Tibial nerve (tissue), 4 donors: ENCODE measurements around the gene RYR1. TPM values are rescaled to one million over a fixed set of nuclear protein-coding genes. Genes with fewer than 3 reads are reported as not detected.
"Not testable (repeated sequence)": the region's sequence is repeated elsewhere in the genome, so short reads cannot be mapped to it uniquely, and the experiment has no call there.

Experiments used
- DNase-seq, 2 donors: peaks; one replicate each; pipeline ENCODE4 v3.0.0-alpha.2; 2019; ENCODE audit warnings: low spot score in 2 of 2
- H3K27ac ChIP-seq, 4 donors: fragments of 200-600 bp; sonication (generic) in 3 of 4; one replicate each; pipeline ENCODE4 v1.5.1; 2017 to 2019; ENCODE audit warnings: mild to moderate bottlenecking in 1 of 4
- H3K27me3 ChIP-seq, 2 donors: fragments of 200-600 bp; sonication (generic) in 1 of 2; one replicate each; pipeline versions ENCODE4 v1.5.1 to v1.6.0; 2017 to 2019
- H3K36me3 ChIP-seq, 3 donors: fragments of 200-600 bp; sonication (generic); one replicate each; pipeline ENCODE4 v1.5.1; 2018 to 2019
- H3K4me1 ChIP-seq, 4 donors: fragments of 200-600 bp; sonication (generic) in 3 of 4; one replicate each; pipeline ENCODE4 v1.5.1; 2017 to 2019
- H3K4me3 ChIP-seq, 4 donors: fragments of 200-600 bp; sonication (generic) in 3 of 4; one replicate each; pipeline ENCODE4 v1.5.1; 2017 to 2019; ENCODE audit warnings: mild to moderate bottlenecking in 1 of 4, moderate library complexity in 1 of 4
- H3K9me3 ChIP-seq, 4 donors: fragments of 200-600 bp; sonication (generic) in 3 of 4; one replicate each; pipeline ENCODE4 v1.5.1; 2017 to 2019
- CTCF ChIP-seq, 5 experiments: fragments of 200-600 bp in 3 of 5; fragments of 450-650 bp in 2 of 5; sonication (generic) in 3 of 5; IDR thresholded peaks; one replicate each; pipeline ENCODE4 v1.5.1; 2016 to 2019; ENCODE audit warnings: antibody characterized with exemption in 5 of 5, mild to moderate bottlenecking in 3 of 5, moderate library complexity in 2 of 5
- EP300 ChIP-seq, 2 donors: sonication (generic); formaldehyde crosslinking; IDR thresholded peaks; one replicate each; pipeline ENCODE4 v1.6.1; 2017; ENCODE audit warnings: antibody characterized with exemption in 2 of 2, mild to moderate bottlenecking in 1 of 2
- POLR2A ChIP-seq, 2 donors: fragments of 450-650 bp; IDR thresholded peaks; one replicate each; pipeline ENCODE4 v1.6.1; 2017; ENCODE audit warnings: antibody characterized with exemption in 2 of 2, mild to moderate bottlenecking in 2 of 2, moderate library complexity in 2 of 2
- WGBS, 2 donors: methylation state at CpG; one replicate each; pipeline ENCODE4 v1.1.5; 2018; 5-methylcytosine and 5-hydroxymethylcytosine counted together
- total RNA-seq, 4 donors: library from RNA; depleted of rRNA; stranded (reverse); fragments of >200 nt; gene quantifications; one replicate each; pipeline ENCODE4 v1.1.0, GENCODE V29; 2016

The RYR1 gene
- total RNA-seq, 4 donors from 2014 or later: 5.7 to 18.1 (median 12.0) TPM

DNA sequence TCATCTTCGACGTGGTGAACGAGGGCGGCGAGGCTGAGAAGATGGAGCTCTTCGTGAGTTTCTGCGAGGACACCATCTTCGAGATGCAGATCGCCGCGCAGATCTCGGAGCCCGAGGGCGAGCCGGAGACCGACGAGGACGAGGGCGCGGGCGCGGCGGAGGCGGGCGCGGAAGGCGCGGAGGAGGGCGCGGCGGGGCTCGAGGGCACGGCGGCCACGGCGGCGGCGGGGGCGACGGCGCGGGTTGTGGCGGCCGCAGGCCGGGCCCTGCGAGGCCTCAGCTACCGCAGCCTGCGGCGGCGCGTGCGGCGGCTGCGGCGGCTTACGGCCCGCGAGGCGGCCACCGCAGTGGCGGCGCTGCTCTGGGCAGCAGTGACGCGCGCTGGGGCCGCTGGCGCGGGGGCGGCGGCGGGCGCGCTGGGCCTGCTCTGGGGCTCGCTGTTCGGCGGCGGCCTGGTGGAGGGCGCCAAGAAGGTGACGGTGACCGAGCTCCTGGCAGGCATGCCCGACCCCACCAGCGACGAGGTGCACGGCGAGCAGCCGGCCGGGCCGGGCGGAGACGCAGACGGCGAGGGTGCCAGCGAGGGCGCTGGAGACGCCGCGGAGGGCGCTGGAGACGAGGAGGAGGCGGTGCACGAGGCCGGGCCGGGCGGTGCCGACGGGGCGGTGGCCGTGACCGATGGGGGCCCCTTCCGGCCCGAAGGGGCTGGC, 131.6 kb downstream of the RYR1 start:
- peaks cover 0 to 10% of the 10 kb centered on the region in 2 donors for H3K27me3 ChIP-seq
- H3K9me3 ChIP-seq: no peaks in the 10 kb centered on the region
- peaks cover 0 to 39% (median 0%) of the 10 kb centered on the region in 3 donors for H3K36me3 ChIP-seq
- peak overlapping the region in 2 of 4 donors; percentile 36 to 40 for H3K4me3 ChIP-seq
- 19 to 21% methylated on average over 64 to 81 of the region's 111 CpGs for WGBS, 2 donors
- no peak overlapping the region for H3K27ac ChIP-seq
- TF ChIP-seq POLR2A (IDR thresholded peaks at IDR 0.05) (no peak), CTCF (IDR thresholded peaks at IDR 0.05) (no peak), EP300 (IDR thresholded peaks at IDR 0.05) (no peak)
- no peaks in the 10 kb centered on the region for H3K4me1 ChIP-seq
- no peak for DNase-seq

DNA sequence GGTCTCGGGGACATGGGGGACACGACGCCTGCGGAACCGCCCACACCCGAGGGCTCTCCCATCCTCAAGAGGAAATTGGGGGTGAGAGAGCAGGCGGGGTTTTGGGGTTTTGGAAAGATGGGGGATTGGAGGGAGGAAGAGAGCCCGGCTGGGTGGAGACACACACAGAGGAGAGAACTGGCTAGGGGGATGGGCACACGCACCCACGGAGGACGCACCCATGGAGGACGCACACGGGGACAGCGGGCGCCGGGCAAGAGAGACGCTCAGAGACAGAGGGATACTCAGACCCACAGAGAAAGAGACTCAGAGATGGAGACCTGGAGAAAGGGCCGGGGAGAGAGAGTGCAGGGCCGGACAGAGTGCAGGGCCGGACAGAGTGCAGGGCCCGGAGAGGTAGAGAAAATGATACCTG, 132.2 kb downstream of the RYR1 start:
- TF ChIP-seq EP300 (IDR thresholded peaks at IDR 0.05) (no peak), POLR2A (IDR thresholded peaks at IDR 0.05) (no peak), CTCF (IDR thresholded peaks at IDR 0.05) (no peak)
- Histone ChIP-seq H3K27ac (no peak overlapping the region), H3K4me3 (peak overlapping the region in 2 of 4 donors; percentile 36 to 40), H3K4me1 (no peaks in the 10 kb centered on the region), H3K9me3 (no peaks in the 10 kb centered on the region), H3K36me3 (peaks cover 0 to 39% (median 0%) of the 10 kb centered on the region in 3 donors), H3K27me3 (peaks cover 0 to 10% of the 10 kb centered on the region in 2 donors)
- no peak for DNase-seq
- WGBS, 2 donors: 69 to 72% methylated on average over 21 of the region's 21 CpGs

DNA sequence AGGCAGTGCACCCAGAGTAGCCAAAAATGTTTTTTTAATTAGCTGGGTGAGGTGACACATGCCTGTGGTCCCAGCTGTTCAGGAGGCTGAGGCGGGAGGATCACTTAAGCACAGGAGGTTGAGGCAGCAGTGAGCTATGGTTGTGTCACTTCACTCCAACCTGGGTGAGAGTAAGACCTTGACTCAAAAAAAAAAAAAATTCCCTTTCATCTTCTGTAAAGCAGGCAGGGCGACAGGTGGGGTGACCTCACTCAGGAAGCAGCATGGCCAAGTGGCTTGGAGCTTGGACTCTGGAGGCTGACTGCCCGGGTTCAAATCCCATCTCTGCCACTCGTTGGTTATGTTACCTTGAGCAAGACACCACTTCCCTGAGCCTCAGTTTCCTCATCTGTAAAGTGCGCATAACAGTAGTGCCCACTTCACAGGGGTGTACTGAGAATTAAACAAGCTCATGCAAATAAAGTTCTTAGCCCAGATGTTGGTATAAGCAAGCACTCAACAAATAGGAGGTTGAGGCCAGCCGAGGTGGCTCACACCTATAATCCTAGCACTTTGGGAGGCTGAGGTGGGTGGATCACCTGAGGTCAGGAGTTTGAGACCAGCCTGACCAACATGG, 136.0 kb downstream of the RYR1 start:
- TF ChIP-seq CTCF (IDR thresholded peaks at IDR 0.05): no peak
- no peak for TF ChIP-seq EP300 (IDR thresholded peaks at IDR 0.05)
- TF ChIP-seq POLR2A (IDR thresholded peaks at IDR 0.05): no peak
- H3K4me3 ChIP-seq: no peak overlapping the region
- no peak overlapping the region for H3K27ac ChIP-seq
- H3K4me1 ChIP-seq: no peaks in the 10 kb centered on the region
- no peaks in the 10 kb centered on the region for H3K9me3 ChIP-seq
- DNase-seq: no peak
- peaks cover 0 to 21% (median 0%) of the 10 kb centered on the region in 3 donors for H3K36me3 ChIP-seq
- peaks cover 0 to 2% of the 10 kb centered on the region in 2 donors for H3K27me3 ChIP-seq
- WGBS, 2 donors: 93 to 95% methylated on average over 6 of the region's 6 CpGs

DNA sequence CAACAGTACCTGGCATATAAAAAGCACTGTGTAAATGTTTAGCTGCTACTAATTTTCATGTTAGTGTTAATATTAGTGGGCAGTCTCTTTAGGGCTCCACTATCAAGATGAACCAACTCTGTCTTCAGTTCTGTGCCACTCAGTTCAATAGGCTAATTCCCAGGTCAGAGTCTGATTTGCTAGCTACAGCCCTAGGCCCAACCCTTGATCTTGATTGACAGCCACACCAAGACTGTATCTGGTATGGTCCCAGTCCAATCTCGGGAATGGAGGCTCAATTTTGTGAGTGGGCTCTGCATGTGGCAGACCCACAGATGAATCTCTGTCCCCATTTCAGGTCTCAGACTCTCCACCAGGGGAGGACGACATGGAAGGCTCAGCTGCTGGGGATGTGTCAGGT, 138.2 kb downstream of the RYR1 start:
- H3K27ac ChIP-seq: no peak overlapping the region
- 76 to 81% methylated on average over 2 of the region's 2 CpGs for WGBS, 2 donors
- DNase-seq: no peak
- no peaks in the 10 kb centered on the region for H3K9me3 ChIP-seq
- H3K27me3 ChIP-seq: no peaks in the 10 kb centered on the region
- no peaks in the 10 kb centered on the region for H3K4me1 ChIP-seq
- TF ChIP-seq POLR2A (IDR thresholded peaks at IDR 0.05) (no peak), EP300 (IDR thresholded peaks at IDR 0.05) (no peak), CTCF (IDR thresholded peaks at IDR 0.05) (no peak)
- H3K36me3 ChIP-seq: peaks cover 0 to 33% (median 0%) of the 10 kb centered on the region in 3 donors
- no peak overlapping the region for H3K4me3 ChIP-seq

DNA sequence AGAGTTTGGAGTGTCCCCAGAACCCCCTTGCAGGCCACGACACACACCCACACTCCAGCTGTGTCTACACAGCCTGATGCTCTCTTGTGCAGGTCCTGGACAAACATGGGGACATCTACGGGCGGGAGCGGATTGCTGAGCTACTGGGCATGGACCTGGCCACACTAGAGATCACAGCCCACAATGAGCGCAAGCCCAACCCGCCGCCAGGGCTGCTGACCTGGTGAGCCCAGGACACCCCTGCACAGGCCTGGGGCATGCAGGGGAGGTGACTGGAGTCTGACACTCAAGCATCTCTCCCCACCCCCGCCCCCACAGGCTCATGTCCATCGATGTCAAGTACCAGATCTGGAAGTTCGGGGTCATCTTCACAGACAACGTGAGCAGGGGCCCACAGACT, 144.3 kb downstream of the RYR1 start:
- Histone ChIP-seq H3K36me3 (peaks cover 0 to 68% (median 0%) of the 10 kb centered on the region in 3 donors), H3K4me3 (no peak overlapping the region), H3K4me1 (no peaks in the 10 kb centered on the region), H3K27ac (no peak overlapping the region), H3K9me3 (no peaks in the 10 kb centered on the region), H3K27me3 (no peaks in the 10 kb centered on the region)
- no peak for DNase-seq
- no peak for TF ChIP-seq CTCF (IDR thresholded peaks at IDR 0.05)
- no peak for TF ChIP-seq POLR2A (IDR thresholded peaks at IDR 0.05)
- TF ChIP-seq EP300 (IDR thresholded peaks at IDR 0.05): no peak
- WGBS, 2 donors: 87% methylated on average over 8 to 10 of the region's 11 CpGs

DNA sequence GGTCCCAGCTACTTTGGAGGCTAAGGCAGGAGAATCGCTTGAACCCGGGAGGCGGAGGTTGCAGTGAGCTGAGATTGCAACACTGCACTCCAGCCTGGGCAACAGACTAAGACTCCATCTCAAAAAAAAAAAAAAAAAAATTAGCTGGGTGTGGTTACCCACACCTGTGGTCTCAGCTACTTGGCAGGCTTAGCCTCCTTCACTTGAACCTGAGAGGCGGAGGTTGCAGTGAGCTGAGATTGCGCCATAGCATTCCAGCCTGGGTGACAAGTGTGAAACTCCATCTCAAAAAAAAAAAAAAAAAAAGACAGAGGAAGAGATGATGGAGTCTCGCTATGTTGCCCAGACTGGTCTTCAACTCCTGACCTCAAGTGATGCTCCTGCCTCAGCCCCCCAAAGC, 145.8 kb downstream of the RYR1 start:
- not testable (repeated sequence) for H3K4me3 ChIP-seq, H3K9me3 ChIP-seq, H3K27me3 ChIP-seq, H3K27ac ChIP-seq, DNase-seq, H3K4me1 ChIP-seq
- WGBS, 2 donors: 87 to 94% methylated on average over 6 of the region's 6 CpGs
- H3K36me3 ChIP-seq: peaks cover 0 to 65% (median 0%) of the 10 kb centered on the region in 3 donors
